DND-41 (cell line): ENCODE measurements around the gene PCDHA11.
A peak's percentile ranks its signal among the peaks of the same experiment; 100 is the strongest.
"Not testable (repeated sequence)": the region's sequence is repeated elsewhere in the genome, so short reads cannot be mapped to it uniquely, and the experiment has no call there.

Experiments used
- ATAC-seq: fragments of 200-7000 bp; cut with Tn5 transposase; 3 replicates; pipeline ENCODE4 v1.9.1; 2021; ENCODE audit warnings: low read depth; ENCODE audit not compliant: insufficient read depth
- DNase-seq: peaks from one replicate; pipeline ENCODE4 v3.0.0-alpha.2; 2020
- H2AFZ ChIP-seq: 2 replicates; pipeline ENCODE4 v1.6.0; 2012; ENCODE audit warnings: low read depth, low read length
- H3K27ac ChIP-seq: 2 replicates; pipeline ENCODE4 v1.5.1; 2012; ENCODE audit warnings: low read length, inconsistent platforms
- H3K27me3 ChIP-seq: fragments of 200-600 bp; sonication (generic); 2 replicates; pipeline ENCODE4 v1.6.0; 2012; ENCODE audit warnings: low read length, mild to moderate bottlenecking, inconsistent platforms; ENCODE audit not compliant: insufficient read depth, poor library complexity
- H3K36me3 ChIP-seq: 2 replicates; pipeline ENCODE4 v1.5.1; 2012; ENCODE audit warnings: low read length, inconsistent platforms; ENCODE audit not compliant: insufficient read depth
- H3K4me1 ChIP-seq: 2 replicates; pipeline ENCODE4 v1.5.1; 2012; ENCODE audit warnings: mild to moderate bottlenecking, low read length; ENCODE audit not compliant: insufficient read depth
- H3K4me2 ChIP-seq: 2 replicates; pipeline ENCODE4 v1.6.0; 2012; ENCODE audit warnings: mild to moderate bottlenecking, moderate library complexity, low read length, inconsistent platforms; ENCODE audit not compliant: insufficient read depth
- H3K4me3 ChIP-seq, 2 experiments: fragments of 200-600 bp in 1 of 2; shearing (Covaris generic) in 1 of 2; 2 replicates each; pipeline ENCODE4 v1.5.1; 2012 to 2016; ENCODE audit warnings: inconsistent platforms in 2 of 2, low read length in 2 of 2, mild to moderate bottlenecking in 2 of 2, low read depth in 1 of 2, moderate library complexity in 1 of 2
- H3K79me2 ChIP-seq: 2 replicates; pipeline ENCODE4 v1.6.0; 2012; ENCODE audit warnings: low read length, inconsistent platforms; ENCODE audit not compliant: insufficient read depth
- H3K9ac ChIP-seq: 2 replicates; pipeline ENCODE4 v1.6.0; 2012; ENCODE audit warnings: low read depth, mild to moderate bottlenecking, inconsistent platforms, low read length, moderate library complexity
- H3K9me3 ChIP-seq: 2 replicates; pipeline ENCODE4 v1.5.1; 2012; ENCODE audit warnings: low read length, moderate library complexity, mild to moderate bottlenecking, inconsistent platforms; ENCODE audit not compliant: insufficient read depth, severe bottlenecking
- H4K20me1 ChIP-seq: 2 replicates; pipeline ENCODE4 v1.6.0; 2012; ENCODE audit warnings: low read length; ENCODE audit not compliant: insufficient read depth
- EZH2 ChIP-seq: IDR thresholded peaks from 3 replicates; pipeline ENCODE4 v1.6.1; 2012; ENCODE audit warnings: borderline replicate concordance, low read depth, mild to moderate bottlenecking, moderate library complexity, low read length, inconsistent platforms; ENCODE audit not compliant: severe bottlenecking
- TF ChIP-seq, protein P1 (sequence below): IDR thresholded peaks from 2 replicates; pipeline ENCODE4 v1.5.1; 2012; ENCODE audit warnings: borderline replicate concordance, low read length, moderate library complexity, mild to moderate bottlenecking; ENCODE audit not compliant: poor library complexity, severe bottlenecking; ENCODE audit errors: extremely low read depth

Gene PCDHA11

GRCh38 chr5:140875085-140876065 is 6.6 kb downstream of the PCDHA11 start, which contains the start of gene PCDHA12:
TSS of gene PCDHA12 (plus strand) at chr5:140875308. CDS start at chr5:140875473, 165 bp downstream.
- no peak within 1 kb of the TSS for H3K9ac ChIP-seq
- H3K9me3 ChIP-seq = no peaks in the 10 kb centered on the region
- no peak within 1 kb of the TSS for H3K4me2 ChIP-seq
- no peak for ATAC-seq
- H3K36me3 ChIP-seq = no peaks in the 10 kb centered on the region
- TF ChIP-seq, protein P1, sequence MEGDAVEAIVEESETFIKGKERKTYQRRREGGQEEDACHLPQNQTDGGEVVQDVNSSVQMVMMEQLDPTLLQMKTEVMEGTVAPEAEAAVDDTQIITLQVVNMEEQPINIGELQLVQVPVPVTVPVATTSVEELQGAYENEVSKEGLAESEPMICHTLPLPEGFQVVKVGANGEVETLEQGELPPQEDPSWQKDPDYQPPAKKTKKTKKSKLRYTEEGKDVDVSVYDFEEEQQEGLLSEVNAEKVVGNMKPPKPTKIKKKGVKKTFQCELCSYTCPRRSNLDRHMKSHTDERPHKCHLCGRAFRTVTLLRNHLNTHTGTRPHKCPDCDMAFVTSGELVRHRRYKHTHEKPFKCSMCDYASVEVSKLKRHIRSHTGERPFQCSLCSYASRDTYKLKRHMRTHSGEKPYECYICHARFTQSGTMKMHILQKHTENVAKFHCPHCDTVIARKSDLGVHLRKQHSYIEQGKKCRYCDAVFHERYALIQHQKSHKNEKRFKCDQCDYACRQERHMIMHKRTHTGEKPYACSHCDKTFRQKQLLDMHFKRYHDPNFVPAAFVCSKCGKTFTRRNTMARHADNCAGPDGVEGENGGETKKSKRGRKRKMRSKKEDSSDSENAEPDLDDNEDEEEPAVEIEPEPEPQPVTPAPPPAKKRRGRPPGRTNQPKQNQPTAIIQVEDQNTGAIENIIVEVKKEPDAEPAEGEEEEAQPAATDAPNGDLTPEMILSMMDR = peak; percentile 12
- TF ChIP-seq EZH2 = no peak
- H4K20me1 ChIP-seq = no peaks in the 10 kb centered on the region
- no peak within 1 kb of the TSS for H2AFZ ChIP-seq
- peaks cover under 1% of the 10 kb centered on the region for H3K27me3 ChIP-seq
- no peaks in the 10 kb centered on the region for H3K4me1 ChIP-seq
- no peak for DNase-seq
- no peaks in the 10 kb centered on the region for H3K79me2 ChIP-seq
- H3K27ac ChIP-seq = no peak within 1 kb of the TSS
- no peak within 1 kb of the TSS for H3K4me3 ChIP-seq

- not testable (repeated sequence) for H3K79me2 ChIP-seq, H3K4me2 ChIP-seq, ATAC-seq, H2AFZ ChIP-seq, H3K9me3 ChIP-seq, DNase-seq, H3K27ac ChIP-seq, H3K9ac ChIP-seq, H3K27me3 ChIP-seq, H4K20me1 ChIP-seq, H3K36me3 ChIP-seq, H3K4me3 ChIP-seq, H3K4me1 ChIP-seq
Observed at GRCh38 chr5:140876541-140877261, 7.9 kb downstream of the PCDHA11 start.

GRCh38 chr5:140877262-140877581 is 8.5 kb downstream of the PCDHA11 start:
- Histone ChIP-seq H3K4me1 (no peaks in the 10 kb centered on the region), H4K20me1 (no peaks in the 10 kb centered on the region), H3K4me3 (no peak overlapping the region), H2AFZ (no peak overlapping the region), H3K9ac (no peak overlapping the region), H3K27ac (no peak overlapping the region), H3K27me3 (peaks cover 2% of the 10 kb centered on the region), H3K79me2 (no peaks in the 10 kb centered on the region), H3K4me2 (no peak overlapping the region), H3K36me3 (no peaks in the 10 kb centered on the region), H3K9me3 (no peaks in the 10 kb centered on the region)
- ATAC-seq (no peak), DNase-seq (no peak)
- no peak for TF ChIP-seq EZH2
- TF ChIP-seq, protein P1 = no peak
